Measurements from ENCODE around the gene GALNT17.
"Not testable (repeated sequence)": the region's sequence is repeated elsewhere in the genome, so short reads cannot be mapped to it uniquely, and the experiment has no call there.

The GALNT17 gene

DNA sequence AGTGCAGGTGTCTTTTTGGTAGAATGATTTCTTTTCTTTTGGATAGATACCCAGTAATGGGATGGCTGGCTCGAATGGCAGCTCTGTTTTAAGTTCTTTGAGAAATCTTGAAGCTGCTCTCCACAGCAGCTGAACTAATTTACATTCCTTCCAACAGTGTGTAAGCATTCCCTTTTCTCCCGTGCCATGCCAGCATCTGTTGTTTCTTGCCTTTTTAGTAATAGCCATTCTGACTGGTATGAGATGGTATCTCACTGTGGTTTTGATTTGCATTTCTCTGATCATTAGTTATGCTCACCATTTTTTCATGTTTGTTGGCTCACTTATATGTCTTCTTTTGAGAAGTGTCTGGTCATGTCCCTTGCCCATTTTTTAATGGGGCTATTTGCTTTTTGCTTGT, 486.3 kb downstream of the GALNT17 start:
- H3K27ac ChIP-seq, result no peak overlapping the region
- TF ChIP-seq, protein P1, sequence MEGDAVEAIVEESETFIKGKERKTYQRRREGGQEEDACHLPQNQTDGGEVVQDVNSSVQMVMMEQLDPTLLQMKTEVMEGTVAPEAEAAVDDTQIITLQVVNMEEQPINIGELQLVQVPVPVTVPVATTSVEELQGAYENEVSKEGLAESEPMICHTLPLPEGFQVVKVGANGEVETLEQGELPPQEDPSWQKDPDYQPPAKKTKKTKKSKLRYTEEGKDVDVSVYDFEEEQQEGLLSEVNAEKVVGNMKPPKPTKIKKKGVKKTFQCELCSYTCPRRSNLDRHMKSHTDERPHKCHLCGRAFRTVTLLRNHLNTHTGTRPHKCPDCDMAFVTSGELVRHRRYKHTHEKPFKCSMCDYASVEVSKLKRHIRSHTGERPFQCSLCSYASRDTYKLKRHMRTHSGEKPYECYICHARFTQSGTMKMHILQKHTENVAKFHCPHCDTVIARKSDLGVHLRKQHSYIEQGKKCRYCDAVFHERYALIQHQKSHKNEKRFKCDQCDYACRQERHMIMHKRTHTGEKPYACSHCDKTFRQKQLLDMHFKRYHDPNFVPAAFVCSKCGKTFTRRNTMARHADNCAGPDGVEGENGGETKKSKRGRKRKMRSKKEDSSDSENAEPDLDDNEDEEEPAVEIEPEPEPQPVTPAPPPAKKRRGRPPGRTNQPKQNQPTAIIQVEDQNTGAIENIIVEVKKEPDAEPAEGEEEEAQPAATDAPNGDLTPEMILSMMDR (conservative IDR thresholded peaks at IDR 0.05), result no peak

DNA sequence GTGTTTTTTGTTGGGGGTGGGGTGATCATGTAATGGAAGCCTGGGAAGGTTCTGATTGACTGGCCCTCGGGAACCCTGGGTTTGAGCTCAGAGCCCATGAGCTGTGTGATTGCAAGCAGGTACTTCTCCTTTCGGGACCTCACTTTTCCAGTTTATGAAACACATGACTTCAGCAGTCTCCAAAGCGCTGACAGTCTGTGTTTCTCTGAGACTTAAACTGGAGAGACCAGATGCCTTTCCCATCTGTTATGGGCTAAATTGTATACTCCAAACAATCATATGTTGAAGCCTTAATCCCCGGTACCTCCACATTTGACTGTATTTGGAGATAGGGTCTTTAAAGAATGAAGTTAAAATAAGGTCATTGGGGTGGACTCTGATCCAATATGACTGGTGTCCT, 493.6 kb downstream of the GALNT17 start:
- TF ChIP-seq, protein P1 (conservative IDR thresholded peaks at IDR 0.05), result no peak
- H3K27ac ChIP-seq, result no peak overlapping the region

DNA sequence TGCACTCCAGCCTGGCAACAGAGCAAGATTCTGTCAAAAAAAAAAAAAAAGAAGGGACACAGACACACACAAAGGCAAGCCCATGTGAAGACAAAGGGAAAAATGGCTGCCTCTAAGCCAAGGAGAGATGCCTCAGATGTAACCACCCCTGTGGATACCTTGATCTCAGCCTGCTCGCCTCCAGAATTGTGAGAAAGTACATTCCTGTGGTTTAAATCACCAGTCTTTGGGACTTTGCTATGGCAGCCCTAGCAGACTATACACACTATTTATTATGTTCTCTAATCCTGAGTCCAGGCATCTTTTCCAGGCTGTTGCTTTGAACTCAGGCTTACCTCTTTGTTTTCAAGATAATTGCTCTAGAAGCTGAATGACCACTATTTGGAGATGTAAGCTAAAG, 494.3 kb downstream of the GALNT17 start:
- no peak overlapping the region for H3K27ac ChIP-seq
- TF ChIP-seq, protein P1 (conservative IDR thresholded peaks at IDR 0.05), result no peak

DNA sequence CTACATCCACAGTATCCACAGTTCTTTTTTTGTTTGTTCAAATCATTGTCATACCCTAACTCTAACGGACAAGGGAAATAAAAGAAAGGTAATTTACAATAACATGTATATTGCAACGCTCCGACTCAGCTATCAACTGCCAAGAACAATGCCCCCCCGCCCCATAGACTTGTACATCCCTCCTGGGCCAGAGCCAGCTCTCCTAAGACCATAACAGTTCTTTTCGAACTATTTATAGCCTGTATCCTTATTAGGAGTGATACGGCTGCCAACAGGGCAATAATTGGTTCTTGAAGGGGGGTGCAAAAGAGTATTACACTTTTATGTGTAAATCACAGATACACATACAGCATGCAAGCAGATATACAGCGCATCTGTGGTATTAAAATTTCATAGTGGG, 495.7 kb downstream of the GALNT17 start:
- TF ChIP-seq, protein P1 (conservative IDR thresholded peaks at IDR 0.05), result no peak
- no peak overlapping the region for H3K27ac ChIP-seq

DNA sequence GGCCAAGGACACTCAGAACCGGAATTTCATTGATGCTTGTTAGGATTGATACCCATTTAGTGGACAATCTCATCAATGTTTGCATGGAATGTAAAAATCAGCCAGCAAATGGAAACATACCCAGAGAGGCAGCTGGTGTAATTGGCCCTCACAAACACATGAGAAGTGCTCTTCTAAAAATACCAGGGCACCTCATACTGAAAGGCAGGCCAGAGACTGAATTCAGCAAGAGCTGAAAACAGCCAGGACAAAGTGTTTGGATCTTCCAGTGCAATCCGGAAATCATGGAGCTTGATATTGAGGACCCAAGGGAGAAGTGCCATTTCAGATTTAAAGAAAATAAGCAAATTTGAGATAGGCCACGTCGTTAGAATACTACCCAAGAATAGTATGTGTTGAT, 498.6 kb downstream of the GALNT17 start:
- H3K27ac ChIP-seq, result no peak overlapping the region
- TF ChIP-seq, protein P1 (conservative IDR thresholded peaks at IDR 0.05), result no peak

DNA sequence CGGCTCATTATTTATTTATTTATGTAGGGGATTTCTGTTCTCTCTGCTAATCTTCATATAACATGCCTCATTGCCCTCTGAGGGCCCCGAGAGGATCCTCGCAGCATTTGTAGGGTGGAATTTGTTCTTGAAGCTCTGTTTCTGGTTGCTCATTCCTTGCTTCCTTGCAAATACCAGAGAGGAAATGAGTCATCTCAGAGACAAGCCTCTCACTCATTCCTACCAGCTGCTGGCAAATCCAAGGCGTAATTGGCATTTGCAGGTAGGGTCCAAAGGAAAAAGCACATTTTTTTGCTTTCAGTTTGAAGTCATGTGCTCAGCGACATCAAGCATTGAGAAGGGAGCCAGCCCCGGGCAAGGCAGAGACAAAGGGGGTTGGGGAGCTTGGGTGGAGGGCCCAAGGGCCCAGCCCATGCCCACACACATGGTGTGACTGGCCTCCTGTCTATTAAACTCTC, 501.6 kb downstream of the GALNT17 start:
- no peak overlapping the region for H3K27ac ChIP-seq
- TF ChIP-seq, protein P1 (conservative IDR thresholded peaks at IDR 0.05), result no peak

DNA sequence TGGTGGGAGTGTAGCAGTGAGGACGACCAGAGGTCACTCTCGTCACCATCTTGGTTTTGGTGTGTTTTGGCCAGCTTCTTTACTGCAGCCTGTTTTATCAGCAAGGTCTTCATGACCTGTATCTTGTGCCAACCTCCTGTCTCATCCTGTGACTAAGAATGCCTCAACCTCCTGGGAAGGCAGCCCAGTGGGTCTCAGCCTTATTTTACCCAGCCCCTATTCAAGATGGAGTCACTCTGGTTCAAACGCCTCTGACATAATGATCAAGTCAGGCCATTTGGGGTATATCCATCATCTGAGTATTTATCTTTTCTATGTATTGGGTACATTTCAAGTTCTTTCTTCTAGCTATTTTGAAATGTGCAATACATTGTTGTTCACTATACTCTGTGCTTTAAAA, 503.9 kb downstream of the GALNT17 start:
- not testable (repeated sequence) for H3K27ac ChIP-seq

DNA sequence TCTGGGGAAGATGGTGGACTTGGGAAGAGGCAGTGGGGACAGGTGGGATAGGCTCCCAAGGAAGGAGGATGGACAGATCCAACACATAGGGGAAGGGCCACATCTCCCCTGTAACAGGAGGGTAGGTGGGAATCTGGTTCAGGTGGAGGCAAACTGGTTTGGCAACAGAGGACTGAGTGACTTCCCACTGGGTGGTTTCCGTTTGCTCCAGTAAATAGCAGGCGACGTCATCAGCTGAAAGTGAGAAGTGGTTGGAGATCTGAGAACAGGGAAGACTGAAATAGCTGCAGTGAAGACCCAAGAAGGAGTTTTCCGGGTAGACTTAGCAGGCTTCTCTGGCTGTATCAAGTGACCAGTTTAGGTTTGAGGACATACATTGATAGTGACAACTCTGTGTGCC, 504.4 kb downstream of the GALNT17 start:
- TF ChIP-seq, protein P1 (conservative IDR thresholded peaks at IDR 0.05), result no peak
- H3K27ac ChIP-seq, result no peak overlapping the region
